ENCODE data around the gene HHLA2.

- TF ChIP-seq TCF12 (IDR thresholded peaks at IDR 0.05; ENCODE audit: low read depth) (no peak), REST (IDR thresholded peaks at IDR 0.05; ENCODE audit: low read depth) (no peak), EGR1 (IDR thresholded peaks at IDR 0.05) (no peak), EP300 (IDR thresholded peaks at IDR 0.05; ENCODE audit: borderline replicate concordance) (no peak), CREB1 (IDR thresholded peaks at IDR 0.05; ENCODE audit: low read depth) (no peak), MAX (IDR thresholded peaks at IDR 0.05) (no peak), FOXM1 (IDR thresholded peaks at IDR 0.05; ENCODE audit: borderline replicate concordance, low read depth) (no peak), NFIC (IDR thresholded peaks at IDR 0.05) (no peak), YY1 (IDR thresholded peaks at IDR 0.05; ENCODE audit: low read depth) (no peak), ZBTB7A (IDR thresholded peaks at IDR 0.05; ENCODE audit: low read depth) (no peak), CEBPB (IDR thresholded peaks at IDR 0.05) (no peak), TEAD4 (IDR thresholded peaks at IDR 0.05) (no peak), RAD21 (IDR thresholded peaks at IDR 0.05; ENCODE audit: low read depth) (no peak)
Measured at GRCh38 chr3:108409800-108410178, 113.4 kb downstream of the HHLA2 start.
